OCI-LY7 (cell line): Measurements from ENCODE around the gene AATF. TPM values are rescaled to one million over a fixed set of nuclear protein-coding genes. Genes with fewer than 3 reads are reported as not detected.

Source experiments
- BruUV-seq: library from RNA; stranded (reverse); fragments of 400-500 nt; replicated peaks from 2 replicates; lab custom pipeline; 2021; lab: Mats Ljungman, UMichigan
- CTCF ChIA-PET: fragments of 300-600 bp; sonication (Branson Sonifier 250); formaldehyde crosslinking; loops from one replicate; lab custom pipeline; 2022; ENCODE audit warnings: antibody characterized with exemption; ENCODE audit not compliant: unreplicated experiment; lab: Charles Lee
- POLR2A ChIA-PET: fragments of 300-600 bp; sonication (Branson Sonifier 250); formaldehyde crosslinking; loops from one replicate; lab custom pipeline; 2022; ENCODE audit warnings: antibody characterized with exemption; lab: Charles Lee
- DNase-seq: peaks from one replicate; pipeline ENCODE4 v3.0.0-alpha.2; 2015; ENCODE audit warnings: low spot score
- H2AFZ ChIP-seq: fragments of 200-600 bp; sonication (generic), shearing (Covaris generic); 2 replicates; pipeline ENCODE4 v1.6.1; 2014; ENCODE audit warnings: mild to moderate bottlenecking, antibody characterized with exemption, low read length, moderate library complexity
- H3K27ac ChIP-seq: fragments of 200-600 bp; sonication (generic); 2 replicates; pipeline ENCODE4 v1.5.1; 2014; ENCODE audit warnings: mixed run types, low read depth, mild to moderate bottlenecking, moderate library complexity, low read length, inconsistent platforms; ENCODE audit not compliant: poor library complexity, severe bottlenecking
- H3K36me3 ChIP-seq: fragments of 200-600 bp; sonication (generic); 2 replicates; pipeline ENCODE4 v1.6.1; 2014; ENCODE audit warnings: mild to moderate bottlenecking, antibody characterized with exemption, low read length, moderate library complexity, mixed read lengths; ENCODE audit not compliant: insufficient read depth
- H3K4me1 ChIP-seq: fragments of 200-600 bp; sonication (generic); 2 replicates; pipeline ENCODE4 v1.5.1; 2014; ENCODE audit warnings: mild to moderate bottlenecking, low read length; ENCODE audit not compliant: insufficient read depth, poor library complexity, severe bottlenecking
- H3K4me2 ChIP-seq: fragments of 200-600 bp; sonication (generic); 2 replicates; pipeline ENCODE4 v1.6.1; 2014; ENCODE audit warnings: mild to moderate bottlenecking, low read length
- H3K4me3 ChIP-seq: fragments of 200-600 bp; sonication (generic); 2 replicates; pipeline ENCODE4 v1.5.1; 2014; ENCODE audit warnings: mild to moderate bottlenecking, low read depth, low read length; ENCODE audit not compliant: poor library complexity, severe bottlenecking
- H3K79me2 ChIP-seq: fragments of 200-600 bp; sonication (generic); 2 replicates; pipeline ENCODE4 v1.6.1; 2016; ENCODE audit warnings: low read depth, mild to moderate bottlenecking, low read length, moderate library complexity, mixed read lengths; ENCODE audit not compliant: insufficient read depth
- H3K9me2 ChIP-seq: fragments of 200-600 bp; sonication (generic); 2 replicates; pipeline ENCODE4 v1.6.1; 2016; ENCODE audit warnings: mild to moderate bottlenecking, low read length, mixed read lengths; ENCODE audit not compliant: insufficient read depth
- H3K9me3 ChIP-seq: fragments of 200-600 bp; sonication (generic); 2 replicates; pipeline ENCODE4 v1.6.1; 2014; ENCODE audit warnings: mild to moderate bottlenecking, mixed run types, low read length, mixed read lengths
- H4K20me1 ChIP-seq: fragments of 200-600 bp; sonication (generic); 2 replicates; pipeline ENCODE4 v1.6.1; 2014; ENCODE audit warnings: mild to moderate bottlenecking, antibody characterized with exemption, low read length, moderate library complexity, mixed read lengths; ENCODE audit not compliant: insufficient read depth
- CTCF ChIP-seq: fragments of 200-600 bp; sonication (generic); conservative IDR thresholded peaks from 2 replicates; pipeline ENCODE4 v1.5.1; 2014; ENCODE audit warnings: mild to moderate bottlenecking, antibody characterized with exemption, low read length, moderate library complexity, mixed read lengths
- EZH2phosphoT487 ChIP-seq: fragments of 200-600 bp; sonication (generic); IDR thresholded peaks from 2 replicates; pipeline ENCODE4 v1.6.1; 2018; ENCODE audit warnings: low read depth, borderline replicate concordance, mild to moderate bottlenecking, mixed run types, antibody characterized with exemption, low read length, moderate library complexity, mixed read lengths
- intact Hi-C: fragments of 100-400 bp; cut with micrococcal nuclease; formaldehyde crosslinking; loops from one replicate; pipeline ENCODE4 v1.10.0; 2022; ENCODE audit not compliant: unreplicated experiment
- total RNA-seq, 2 experiments: library from RNA; depleted of rRNA in 1 of 2; stranded (reverse); fragments of >200 nt in 1 of 2; shearing (Covaris generic) in 1 of 2; gene quantifications; 2 replicates each; pipeline ENCODE4 v1.2.3, GENCODE V29; 2014 to 2022

The AATF gene
- total RNA-seq, 2 experiments from 2014 or later, result 83.5 to 94.3 TPM

DNA sequence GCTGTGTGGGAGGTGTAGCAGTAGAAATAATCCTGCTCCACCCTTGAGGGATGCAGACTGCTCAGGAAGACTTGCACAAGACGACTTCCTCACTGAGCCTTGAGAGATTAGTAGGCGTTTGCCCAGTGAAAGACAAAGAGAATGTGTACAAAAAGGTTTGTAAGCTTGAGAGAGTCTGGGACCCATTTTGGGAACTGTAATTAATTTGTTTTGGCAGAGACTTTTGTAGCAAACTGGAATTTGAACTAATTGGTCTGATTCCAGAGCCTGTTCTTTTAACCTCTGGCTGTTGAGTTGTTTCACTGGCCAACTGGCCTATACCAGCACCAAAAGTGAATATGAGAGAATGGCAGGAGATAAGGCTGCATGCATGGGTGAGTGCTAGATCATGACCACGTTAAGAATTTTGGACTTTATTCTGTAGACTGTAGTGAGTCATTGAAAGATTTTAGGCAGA is 75.5 kb downstream of the AATF start:
- intact Hi-C loops, result no loop called here
- DNase-seq, result no peak
- no peak overlapping the region for H3K4me3 ChIP-seq
- peaks cover 72% of the 10 kb centered on the region for H3K36me3 ChIP-seq
- TF ChIP-seq CTCF (no peak), EZH2phosphoT487 (no peak)
- BruUV-seq, result no TSS peak
- CTCF ChIA-PET, result no interaction called here
- POLR2A ChIA-PET, result no interaction called here
- H3K9me2 ChIP-seq, result no peaks in the 10 kb centered on the region
- H2AFZ ChIP-seq, result no peak overlapping the region
- no peaks in the 10 kb centered on the region for H4K20me1 ChIP-seq
- no peaks in the 10 kb centered on the region for H3K79me2 ChIP-seq
- no peaks in the 10 kb centered on the region for H3K4me1 ChIP-seq
- H3K27ac ChIP-seq, result no peak overlapping the region
- no peak overlapping the region for H3K4me2 ChIP-seq
- H3K9me3 ChIP-seq, result no peaks in the 10 kb centered on the region

- BruUV-seq, result no TSS peak
- no peak for TF ChIP-seq CTCF
- TF ChIP-seq EZH2phosphoT487, result no peak
- intact Hi-C loops, result no loop called here
- Histone ChIP-seq H3K79me2 (no peaks in the 10 kb centered on the region), H3K4me2 (no peak overlapping the region), H3K36me3 (peaks cover 68% of the 10 kb centered on the region), H3K27ac (no peak overlapping the region), H3K4me1 (no peaks in the 10 kb centered on the region), H3K4me3 (no peak overlapping the region), H3K9me2 (no peaks in the 10 kb centered on the region), H2AFZ (no peak overlapping the region), H4K20me1 (no peaks in the 10 kb centered on the region), H3K9me3 (no peaks in the 10 kb centered on the region)
- no peak for DNase-seq
- POLR2A ChIA-PET, result no interaction called here
- CTCF ChIA-PET, result no interaction called here
These were observed 76.5 kb downstream of the AATF start for GRCh38 chr17:37025238-37025637.

DNA sequence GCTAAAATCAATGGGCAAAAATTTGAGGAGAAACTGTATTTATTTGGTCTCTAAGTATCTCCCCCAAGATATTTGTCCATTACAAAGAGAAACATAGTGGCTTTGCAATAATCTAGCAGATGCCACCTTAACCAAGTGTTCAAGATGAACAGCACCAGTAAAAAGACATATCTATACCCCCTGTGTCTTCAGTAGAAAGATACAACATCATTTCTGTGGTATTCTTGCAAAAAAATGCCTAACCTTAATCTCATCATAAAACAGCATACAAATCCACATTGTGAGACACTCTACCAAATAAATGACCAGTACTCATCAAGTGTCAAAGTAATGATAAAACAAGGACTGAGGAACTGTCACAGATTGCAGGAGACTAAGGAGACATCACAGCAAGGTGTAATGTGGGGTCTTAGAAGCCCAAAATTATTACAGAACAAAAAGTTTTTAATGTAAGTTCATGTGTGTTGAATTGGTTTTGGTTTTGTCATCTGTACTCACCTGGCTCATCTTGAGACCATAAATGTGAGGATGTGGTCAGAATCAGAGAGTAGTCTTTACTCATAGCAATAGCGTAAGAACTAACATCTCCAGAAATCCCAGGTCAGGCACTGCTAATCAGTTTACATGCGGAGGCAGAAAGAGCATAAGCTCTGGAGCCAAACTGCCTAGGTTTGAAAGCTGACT is 77.2 kb downstream of the AATF start:
- no peak for DNase-seq
- Histone ChIP-seq H2AFZ (no peak overlapping the region), H3K9me2 (no peaks in the 10 kb centered on the region), H3K4me3 (no peak overlapping the region), H3K36me3 (peaks cover 68% of the 10 kb centered on the region), H4K20me1 (no peaks in the 10 kb centered on the region), H3K79me2 (no peaks in the 10 kb centered on the region), H3K9me3 (no peaks in the 10 kb centered on the region), H3K27ac (no peak overlapping the region), H3K4me2 (no peak overlapping the region), H3K4me1 (no peaks in the 10 kb centered on the region)
- TF ChIP-seq EZH2phosphoT487, result no peak
- TF ChIP-seq CTCF, result no peak
- intact Hi-C loops, result no loop called here
- BruUV-seq, result no TSS peak
- POLR2A ChIA-PET, result no interaction called here
- CTCF ChIA-PET, result no interaction called here
